GM12864 (cell line): ENCODE results near the gene TIGIT.

Experiments
- DNase-seq: peaks from one replicate; pipeline ENCODE4 v3.0.0-alpha.2; 2011; ENCODE audit warnings: low read depth
- H3K4me3 ChIP-seq: 2 replicates; pipeline ENCODE4 v1.5.1; 2011; ENCODE audit warnings: mild to moderate bottlenecking, low read depth, low read length, control low read depth
- TF ChIP-seq, protein P1 (sequence below): IDR thresholded peaks from 2 replicates; pipeline ENCODE4 v1.5.1; 2011; ENCODE audit warnings: low read depth, mild to moderate bottlenecking, moderate library complexity, low read length, control low read depth, inconsistent platforms; ENCODE audit errors: missing control alignments

Gene TIGIT

DNA sequence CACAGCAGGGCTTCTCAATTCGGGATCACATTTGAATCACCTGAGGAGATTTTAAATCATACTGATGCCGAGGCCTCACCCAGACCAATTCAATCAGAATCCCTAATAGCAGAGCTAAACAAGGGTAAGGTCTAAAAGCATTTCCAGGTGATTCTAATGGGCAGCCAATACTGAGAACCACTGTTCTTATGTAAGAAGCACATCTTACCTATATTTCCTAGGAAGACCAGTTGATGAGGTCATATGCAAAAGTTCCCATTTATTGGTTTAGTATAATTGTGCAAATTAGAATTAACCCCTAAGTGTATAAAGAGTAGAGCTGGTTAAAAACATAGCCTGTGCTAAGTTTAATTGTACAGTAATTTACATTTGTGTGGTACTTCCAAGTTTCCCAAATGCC is 2.1 kb downstream of the TIGIT start:
- DNase-seq: no peak
- TF ChIP-seq, protein P1, sequence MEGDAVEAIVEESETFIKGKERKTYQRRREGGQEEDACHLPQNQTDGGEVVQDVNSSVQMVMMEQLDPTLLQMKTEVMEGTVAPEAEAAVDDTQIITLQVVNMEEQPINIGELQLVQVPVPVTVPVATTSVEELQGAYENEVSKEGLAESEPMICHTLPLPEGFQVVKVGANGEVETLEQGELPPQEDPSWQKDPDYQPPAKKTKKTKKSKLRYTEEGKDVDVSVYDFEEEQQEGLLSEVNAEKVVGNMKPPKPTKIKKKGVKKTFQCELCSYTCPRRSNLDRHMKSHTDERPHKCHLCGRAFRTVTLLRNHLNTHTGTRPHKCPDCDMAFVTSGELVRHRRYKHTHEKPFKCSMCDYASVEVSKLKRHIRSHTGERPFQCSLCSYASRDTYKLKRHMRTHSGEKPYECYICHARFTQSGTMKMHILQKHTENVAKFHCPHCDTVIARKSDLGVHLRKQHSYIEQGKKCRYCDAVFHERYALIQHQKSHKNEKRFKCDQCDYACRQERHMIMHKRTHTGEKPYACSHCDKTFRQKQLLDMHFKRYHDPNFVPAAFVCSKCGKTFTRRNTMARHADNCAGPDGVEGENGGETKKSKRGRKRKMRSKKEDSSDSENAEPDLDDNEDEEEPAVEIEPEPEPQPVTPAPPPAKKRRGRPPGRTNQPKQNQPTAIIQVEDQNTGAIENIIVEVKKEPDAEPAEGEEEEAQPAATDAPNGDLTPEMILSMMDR: no peak
- H3K4me3 ChIP-seq: no peak overlapping the region

DNA sequence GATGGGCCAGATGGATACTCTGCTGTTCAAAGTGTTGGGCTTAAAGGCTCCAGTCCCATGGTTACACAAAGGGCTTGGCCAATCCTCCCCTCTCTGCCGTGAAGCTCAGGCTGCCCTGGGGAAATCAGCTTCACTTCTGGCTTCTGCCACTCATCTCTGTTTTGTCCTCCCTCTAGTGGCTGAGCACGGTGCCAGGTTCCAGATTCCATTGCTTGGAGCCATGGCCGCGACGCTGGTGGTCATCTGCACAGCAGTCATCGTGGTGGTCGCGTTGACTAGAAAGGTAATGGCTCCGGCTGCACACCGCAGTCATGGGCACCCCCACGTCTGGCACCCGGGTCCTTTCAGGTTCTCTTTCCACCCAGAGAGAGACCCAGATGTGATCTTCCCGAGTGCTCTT is 5.6 kb downstream of the TIGIT start:
- DNase-seq: no peak
- H3K4me3 ChIP-seq: no peak overlapping the region
- TF ChIP-seq, protein P1: peak; percentile 51

DNA sequence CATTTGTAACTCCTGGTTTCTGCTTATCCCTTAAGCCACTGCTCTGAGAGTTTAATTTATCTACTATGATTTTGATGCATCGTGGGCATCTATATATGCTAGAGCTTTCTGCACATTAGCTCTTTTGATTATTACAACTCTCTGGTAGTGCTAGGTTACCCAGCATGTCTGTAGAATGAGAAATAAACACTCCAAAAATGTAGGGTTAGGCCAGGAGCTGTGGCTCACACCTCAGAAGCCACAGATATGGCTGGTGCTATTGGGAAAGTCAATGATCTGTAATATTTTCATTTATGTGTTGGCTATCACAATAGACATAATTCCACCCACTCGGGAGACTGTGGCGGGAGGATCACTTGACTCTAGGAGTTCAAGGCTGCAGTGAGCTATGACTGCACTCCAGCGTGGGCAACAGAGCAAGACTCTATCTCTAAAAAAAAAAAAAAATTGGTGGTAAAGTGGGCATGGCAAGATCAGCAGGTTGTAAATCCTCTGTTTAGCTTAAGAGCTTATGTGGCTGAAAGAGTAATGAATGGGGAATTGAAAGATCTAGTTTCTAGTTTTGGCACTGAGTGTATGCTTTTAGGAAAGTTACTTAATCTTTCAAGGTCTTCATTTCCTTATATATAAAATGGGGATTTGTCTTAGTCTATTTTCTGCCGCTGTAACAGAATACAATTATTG is 6.3 kb downstream of the TIGIT start:
- no peak overlapping the region for H3K4me3 ChIP-seq
- TF ChIP-seq, protein P1: no peak
- no peak for DNase-seq

DNA sequence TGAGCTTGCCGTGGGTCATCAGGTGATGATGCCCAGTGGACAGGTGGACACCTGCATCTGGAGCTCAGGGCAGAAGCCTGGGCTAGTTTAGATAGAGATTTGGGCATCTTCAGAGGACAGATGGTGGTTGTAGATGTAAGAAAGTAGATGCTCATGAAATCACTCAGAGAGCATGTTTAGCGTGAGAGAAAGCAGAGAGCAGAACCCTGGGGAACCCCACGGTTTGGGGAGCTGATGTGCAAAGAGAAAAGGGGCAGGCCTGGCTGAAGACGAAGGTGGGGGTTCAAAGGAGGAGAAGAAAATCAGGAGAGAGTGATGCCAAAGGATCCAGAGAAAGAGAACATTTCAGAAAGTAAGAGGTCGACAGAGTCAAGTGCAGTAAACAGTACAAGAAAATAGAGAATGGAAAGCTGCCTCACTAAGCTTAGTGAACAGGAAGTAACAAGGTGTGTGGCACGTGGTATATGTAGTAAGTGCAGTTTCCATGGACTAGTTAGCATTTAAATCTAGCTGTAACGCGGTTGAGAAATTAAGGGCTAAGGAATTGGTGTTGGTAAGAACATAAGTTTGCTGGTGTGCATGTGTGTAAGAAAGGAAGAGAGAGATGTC is 13.5 kb downstream of the TIGIT start:
- TF ChIP-seq, protein P1: no peak
- H3K4me3 ChIP-seq: no peak overlapping the region
- no peak for DNase-seq

DNA sequence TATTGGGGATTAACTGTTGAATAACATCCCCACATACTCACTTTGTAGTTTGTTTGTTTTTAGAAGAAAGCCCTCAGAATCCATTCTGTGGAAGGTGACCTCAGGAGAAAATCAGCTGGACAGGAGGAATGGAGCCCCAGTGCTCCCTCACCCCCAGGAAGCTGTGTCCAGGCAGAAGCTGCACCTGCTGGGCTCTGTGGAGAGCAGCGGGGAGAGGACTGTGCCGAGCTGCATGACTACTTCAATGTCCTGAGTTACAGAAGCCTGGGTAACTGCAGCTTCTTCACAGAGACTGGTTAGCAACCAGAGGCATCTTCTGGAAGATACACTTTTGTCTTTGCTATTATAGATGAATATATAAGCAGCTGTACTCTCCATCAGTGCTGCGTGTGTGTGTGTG is 14.0 kb downstream of the TIGIT start:
- TF ChIP-seq, protein P1: no peak
- no peak for DNase-seq
- H3K4me3 ChIP-seq: no peak overlapping the region

DNA sequence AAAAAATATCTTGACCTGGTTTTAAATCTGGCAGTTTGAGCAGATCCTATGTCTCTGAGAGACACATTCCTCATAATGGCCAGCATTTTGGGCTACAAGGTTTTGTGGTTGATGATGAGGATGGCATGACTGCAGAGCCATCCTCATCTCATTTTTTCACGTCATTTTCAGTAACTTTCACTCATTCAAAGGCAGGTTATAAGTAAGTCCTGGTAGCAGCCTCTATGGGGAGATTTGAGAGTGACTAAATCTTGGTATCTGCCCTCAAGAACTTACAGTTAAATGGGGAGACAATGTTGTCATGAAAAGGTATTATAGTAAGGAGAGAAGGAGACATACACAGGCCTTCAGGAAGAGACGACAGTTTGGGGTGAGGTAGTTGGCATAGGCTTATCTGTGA is 14.5 kb downstream of the TIGIT start:
- DNase-seq: no peak
- H3K4me3 ChIP-seq: no peak overlapping the region
- TF ChIP-seq, protein P1: no peak

DNA sequence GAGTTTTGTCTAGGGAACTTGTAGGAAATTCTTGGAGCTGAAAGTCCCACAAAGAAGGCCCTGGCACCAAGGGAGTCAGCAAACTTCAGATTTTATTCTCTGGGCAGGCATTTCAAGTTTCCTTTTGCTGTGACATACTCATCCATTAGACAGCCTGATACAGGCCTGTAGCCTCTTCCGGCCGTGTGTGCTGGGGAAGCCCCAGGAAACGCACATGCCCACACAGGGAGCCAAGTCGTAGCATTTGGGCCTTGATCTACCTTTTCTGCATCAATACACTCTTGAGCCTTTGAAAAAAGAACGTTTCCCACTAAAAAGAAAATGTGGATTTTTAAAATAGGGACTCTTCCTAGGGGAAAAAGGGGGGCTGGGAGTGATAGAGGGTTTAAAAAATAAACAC is 15.0 kb downstream of the TIGIT start:
- DNase-seq: peak; percentile 53
- TF ChIP-seq, protein P1: no peak
- H3K4me3 ChIP-seq: no peak overlapping the region
